ENCODE results near the gene STAB1.

GRCh38 chr3:52530918-52531826 is 36.0 kb downstream of the STAB1 start:
- TF ChIP-seq POLR2A (IDR thresholded peaks at IDR 0.05): no peak
- TF ChIP-seq CTCF (IDR thresholded peaks at IDR 0.05): no peak
- no peak for TF ChIP-seq EP300 (IDR thresholded peaks at IDR 0.05)
